ENCODE data around the gene RBFOX2.

RBFOX2 gene

GRCh38 chr22:35860837-35861236 is 167.8 kb downstream of the RBFOX2 start:
- no peak for DNase-seq
- Histone ChIP-seq H3K9me3 (no peaks in the 10 kb centered on the region), H3K4me3 (ENCODE audit: low read depth, low read length) (no peak overlapping the region), H3K4me1 (peaks cover 34% of the 10 kb centered on the region), H3K27me3 (no peaks in the 10 kb centered on the region), H3K36me3 (no peaks in the 10 kb centered on the region)
- no peak for TF ChIP-seq CTCF (IDR thresholded peaks at IDR 0.05; ENCODE audit: low read depth, low read length)

GRCh38 chr22:35860087-35860733 is 168.4 kb downstream of the RBFOX2 start:
- peaks cover 34% of the 10 kb centered on the region for H3K4me1 ChIP-seq

DNA sequence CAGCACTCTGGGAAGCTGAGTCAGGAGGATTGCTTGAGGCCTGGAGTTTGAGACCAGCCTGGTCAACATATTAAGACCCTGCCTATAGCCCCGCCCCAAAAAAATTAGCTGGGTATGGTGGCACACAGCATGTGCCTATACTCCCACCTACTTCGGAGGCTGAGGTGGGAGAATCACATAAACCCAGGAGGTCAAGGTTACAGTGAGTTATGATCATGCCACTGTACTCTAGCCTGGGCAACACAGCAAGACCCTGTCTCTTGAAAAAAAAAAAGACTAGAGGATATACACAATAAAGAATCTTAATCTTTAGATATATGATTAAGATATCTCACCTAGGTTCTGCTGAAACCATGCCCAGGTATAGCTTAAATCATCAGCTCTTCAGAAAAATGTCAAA is 174.3 kb downstream of the RBFOX2 start:
- DNase-seq, result no peak
- TF ChIP-seq CTCF (IDR thresholded peaks at IDR 0.05; ENCODE audit: low read depth, low read length), result no peak
- Histone ChIP-seq H3K9me3 (no peaks in the 10 kb centered on the region), H3K4me3 (ENCODE audit: low read depth, low read length) (no peak overlapping the region), H3K36me3 (no peaks in the 10 kb centered on the region), H3K27me3 (no peaks in the 10 kb centered on the region), H3K4me1 (peaks cover 5% of the 10 kb centered on the region)

More at GRCh38 chr22:35860087-35860733, 168.4 kb downstream of the RBFOX2 start:
- no peak for DNase-seq
- no peak for TF ChIP-seq CTCF (IDR thresholded peaks at IDR 0.05; ENCODE audit: low read depth, low read length)
- no peaks in the 10 kb centered on the region for H3K9me3 ChIP-seq
- no peaks in the 10 kb centered on the region for H3K27me3 ChIP-seq
- H3K4me3 ChIP-seq (ENCODE audit: low read depth, low read length), result no peak overlapping the region
- no peaks in the 10 kb centered on the region for H3K36me3 ChIP-seq

GRCh38 chr22:35852076-35852475 is 176.5 kb downstream of the RBFOX2 start:
- Histone ChIP-seq H3K4me3 (ENCODE audit: low read depth, low read length) (no peak overlapping the region), H3K36me3 (no peaks in the 10 kb centered on the region), H3K27me3 (no peaks in the 10 kb centered on the region), H3K9me3 (no peaks in the 10 kb centered on the region), H3K4me1 (peaks cover 12% of the 10 kb centered on the region)
- no peak for TF ChIP-seq CTCF (IDR thresholded peaks at IDR 0.05; ENCODE audit: low read depth, low read length)
- DNase-seq, result no peak

DNA sequence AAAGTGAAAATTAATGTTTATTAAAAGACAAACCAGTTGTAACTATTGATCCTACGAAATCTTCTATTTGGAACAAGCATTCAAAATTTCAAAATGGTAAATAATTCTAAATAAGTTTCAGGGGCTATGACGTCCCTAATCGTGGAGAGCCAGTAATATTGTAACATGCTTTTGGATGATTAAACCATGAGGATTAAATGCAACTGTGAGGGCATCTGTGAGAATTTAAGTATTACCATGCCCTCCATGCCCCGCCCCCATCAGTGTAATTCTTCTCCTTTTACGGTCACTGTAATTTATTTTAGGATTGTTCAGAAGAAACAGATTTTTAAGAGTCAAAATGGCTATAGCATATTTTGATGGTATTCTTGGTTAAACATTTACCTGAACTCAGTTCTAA is 177.8 kb downstream of the RBFOX2 start:
- DNase-seq, result no peak
- no peaks in the 10 kb centered on the region for H3K9me3 ChIP-seq
- H3K27me3 ChIP-seq, result no peaks in the 10 kb centered on the region
- TF ChIP-seq CTCF (IDR thresholded peaks at IDR 0.05; ENCODE audit: low read depth, low read length), result no peak
- no peaks in the 10 kb centered on the region for H3K36me3 ChIP-seq
- H3K4me3 ChIP-seq (ENCODE audit: low read depth, low read length), result no peak overlapping the region
- peaks cover 17% of the 10 kb centered on the region for H3K4me1 ChIP-seq

- no peaks in the 10 kb centered on the region for H3K9me3 ChIP-seq
- H3K36me3 ChIP-seq, result no peaks in the 10 kb centered on the region
- H3K4me1 ChIP-seq, result peaks cover 30% of the 10 kb centered on the region
- TF ChIP-seq CTCF (IDR thresholded peaks at IDR 0.05; ENCODE audit: low read depth, low read length), result no peak
- H3K27me3 ChIP-seq, result no peaks in the 10 kb centered on the region
- no peak for DNase-seq
- no peak overlapping the region for H3K4me3 ChIP-seq (ENCODE audit: low read depth, low read length)
These were observed 181.8 kb downstream of the RBFOX2 start for GRCh38 chr22:35846804-35847203.

All from BE2C (cell line).